Liver (tissue), 9 donors: ENCODE data around the gene SLC8A1. TPM values are rescaled to one million over a fixed set of nuclear protein-coding genes. Genes with fewer than 3 reads are reported as not detected.

Experiments
- DNase-seq: peaks from one replicate; pipeline ENCODE4 v3.0.0-alpha.2; 2017; ENCODE audit warnings: low spot score
- H3K27ac ChIP-seq, 2 donors: one replicate each; pipeline ENCODE4 v1.7.0; 2013; ENCODE audit warnings: inconsistent platforms in 2 of 2, low read length in 2 of 2, control low read depth in 1 of 2, low read depth in 1 of 2, mild to moderate bottlenecking in 1 of 2
- H3K27me3 ChIP-seq, 4 donors: one replicate each; pipeline versions ENCODE4 v1.6.1 to v1.7.0; 2013; ENCODE audit warnings: low read length in 3 of 4, inconsistent platforms in 1 of 4, mild to moderate bottlenecking in 1 of 4, moderate library complexity in 1 of 4; ENCODE audit not compliant: control insufficient read depth in 4 of 4, insufficient read depth in 4 of 4
- H3K36me3 ChIP-seq, 4 donors: one replicate each; pipeline versions ENCODE4 v1.6.1 to v1.7.0; 2013; ENCODE audit warnings: low read length in 3 of 4, mild to moderate bottlenecking in 3 of 4, low read depth in 1 of 4, moderate library complexity in 1 of 4; ENCODE audit not compliant: control insufficient read depth in 4 of 4, insufficient read depth in 3 of 4
- H3K4me1 ChIP-seq, 4 donors: one replicate each; pipeline versions ENCODE4 v1.6.1 to v1.7.0; 2013; ENCODE audit warnings: low read length in 3 of 4, mild to moderate bottlenecking in 3 of 4, moderate library complexity in 1 of 4; ENCODE audit not compliant: control insufficient read depth in 4 of 4, insufficient read depth in 4 of 4
- H3K4me3 ChIP-seq, 3 donors: one replicate each; pipeline versions ENCODE4 v1.6.1 to v1.7.0; 2013; ENCODE audit warnings: low read length in 3 of 3, control low read depth in 1 of 3, low read depth in 1 of 3, mild to moderate bottlenecking in 1 of 3
- H3K9ac ChIP-seq, 2 donors: one replicate each; pipeline ENCODE4 v1.7.0; 2013; ENCODE audit warnings: low read length in 2 of 2, mild to moderate bottlenecking in 2 of 2, moderate library complexity in 2 of 2, control low read depth in 1 of 2, low read depth in 1 of 2
- H3K9me3 ChIP-seq, 4 donors: one replicate each; pipeline versions ENCODE4 v1.6.1 to v1.7.0; 2013; ENCODE audit warnings: low read length in 3 of 4; ENCODE audit not compliant: control insufficient read depth in 4 of 4
- EGR1 ChIP-seq, 2 donors: IDR thresholded peaks; 2 replicates each; pipeline ENCODE4 v1.6.1; 2016 to 2018; ENCODE audit warnings: antibody characterized with exemption in 2 of 2, low read depth in 2 of 2
- FOXA1 ChIP-seq: IDR thresholded peaks from 2 replicates; pipeline ENCODE4 v1.6.1; 2016; ENCODE audit warnings: antibody characterized with exemption
- FOXA2 ChIP-seq: IDR thresholded peaks from 2 replicates; pipeline ENCODE4 v1.6.1; 2016; ENCODE audit warnings: antibody characterized with exemption
- GABPA ChIP-seq, 2 donors: IDR thresholded peaks in 1 of 2; conservative IDR thresholded peaks in 1 of 2; 2 replicates each; pipeline ENCODE4 v1.6.1; 2016; ENCODE audit warnings: antibody characterized with exemption in 2 of 2, mild to moderate bottlenecking in 1 of 2, moderate library complexity in 1 of 2
- HNF4A ChIP-seq, 2 donors: conservative IDR thresholded peaks; 2 replicates each; pipeline ENCODE4 v1.6.1; 2016; ENCODE audit warnings: antibody characterized with exemption in 2 of 2, mild to moderate bottlenecking in 2 of 2
- HNF4G ChIP-seq: IDR thresholded peaks from 2 replicates; pipeline ENCODE4 v1.6.1; 2016; ENCODE audit warnings: antibody characterized with exemption
- JUND ChIP-seq, 2 donors: IDR thresholded peaks; 2 replicates each; pipeline ENCODE4 v1.6.1; 2016; ENCODE audit warnings: antibody characterized with exemption in 2 of 2
- NR2F2 ChIP-seq: IDR thresholded peaks from 2 replicates; pipeline ENCODE4 v1.6.1; 2016; ENCODE audit warnings: antibody characterized with exemption
- RAD21 ChIP-seq, 2 donors: IDR thresholded peaks; 2 replicates each; pipeline ENCODE4 v1.6.1; 2016; ENCODE audit warnings: antibody characterized with exemption in 2 of 2, mild to moderate bottlenecking in 2 of 2
- RXRA ChIP-seq, 2 donors: IDR thresholded peaks; 2 replicates each; pipeline ENCODE4 v1.6.1; 2017 to 2018; ENCODE audit warnings: antibody characterized with exemption in 2 of 2, mild to moderate bottlenecking in 1 of 2
- SP1 ChIP-seq: IDR thresholded peaks from 2 replicates; pipeline ENCODE4 v1.6.1; 2018; ENCODE audit warnings: antibody characterized with exemption, mild to moderate bottlenecking
- TAF1 ChIP-seq: conservative IDR thresholded peaks from 2 replicates; pipeline ENCODE4 v1.6.1; 2016; ENCODE audit warnings: antibody characterized with exemption, mild to moderate bottlenecking
- YY1 ChIP-seq: IDR thresholded peaks from 2 replicates; pipeline ENCODE4 v1.6.1; 2016; ENCODE audit warnings: antibody characterized with exemption, mild to moderate bottlenecking
- WGBS: extraction: QIAGEN DNeasy Blood & Tissue Kit; methylation state at CpG from one replicate; pipeline ENCODE4 v1.1.7; 2013; 5-methylcytosine and 5-hydroxymethylcytosine counted together
- polyA plus RNA-seq, 2 donors: library from polyadenylated mRNA; stranded (reverse) in 1 of 2; unstranded in 1 of 2; fragments of 200-250 nt in 1 of 2; fragments of >200 nt in 1 of 2; fragmentation: Nextera tagmentation in 1 of 2; extraction: Ambion mirVana in 1 of 2; gene quantifications; one replicate each; pipeline versions ENCODE4 v1.2.1 to v1.2.3, GENCODE V29; 2013 to 2015
- total RNA-seq, 2 donors: library from RNA; depleted of rRNA; stranded (reverse); fragments of >200 nt; gene quantifications; one replicate each; pipeline ENCODE4 v1.2.3, GENCODE V29; 2014
- TF ChIP-seq, protein P1 (sequence below): IDR thresholded peaks from 2 replicates; pipeline ENCODE4 v1.6.1; 2016; ENCODE audit warnings: antibody characterized with exemption
- TF ChIP-seq, protein P2 (sequence below): IDR thresholded peaks from 2 replicates; pipeline ENCODE4 v1.6.1; 2016; ENCODE audit warnings: antibody characterized with exemption
- TF ChIP-seq, protein P3 (sequence below): fragments of 150-350 bp; IDR thresholded peaks from 2 replicates; pipeline ENCODE4 v1.5.1; 2017; ENCODE audit warnings: improper control_type of control experiment, low read depth, low read length; ENCODE audit not compliant: missing input control
- TF ChIP-seq, protein P4 (sequence below): IDR thresholded peaks from 2 replicates; pipeline ENCODE4 v1.6.1; 2016; ENCODE audit warnings: antibody characterized with exemption, mild to moderate bottlenecking
- donor health status: healthy.
- donor health status: healthy.
- donor health status: healthy.
- donor health status: healthy.
- donor health status: healthy.

SLC8A1 gene
- total and polyA plus RNA-seq, 4 donors, result 1.2 to 18.5 (median 8.2) TPM

DNA sequence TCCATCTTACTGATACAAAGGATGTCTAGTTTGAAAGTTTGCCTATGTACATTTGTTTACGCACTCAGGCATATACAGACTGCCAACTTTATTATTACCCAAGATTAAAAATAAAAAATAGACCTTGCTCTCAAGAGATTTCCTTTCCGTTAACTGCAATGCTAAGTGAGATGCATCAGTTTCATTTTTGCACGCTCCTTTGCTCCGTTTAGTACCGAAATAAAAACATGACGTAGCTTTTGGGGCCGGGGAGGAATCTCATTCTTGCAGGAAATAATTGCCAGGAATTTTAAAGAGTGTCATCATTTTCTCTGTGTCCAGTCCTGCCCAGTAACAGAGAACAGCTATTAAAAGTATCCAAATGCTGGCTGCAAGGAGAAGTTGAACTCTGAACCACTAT is 169.5 kb downstream of the SLC8A1 start:
- Histone ChIP-seq H3K4me1 (no peaks in the 10 kb centered on the region), H3K9ac (no peak overlapping the region), H3K36me3 (no peaks in the 10 kb centered on the region), H3K27me3 (no peaks in the 10 kb centered on the region), H3K9me3 (no peaks in the 10 kb centered on the region), H3K4me3 (no peak overlapping the region), H3K27ac (no peak overlapping the region)
- TF ChIP-seq GABPA (IDR thresholded peaks at IDR 0.05 in 1 of 2, conservative IDR thresholded peaks at IDR 0.05 in 1 of 2) (no peak), HNF4G (no peak), RXRA (IDR thresholded peaks at IDR 0.05) (no peak), FOXA2 (no peak), NR2F2 (no peak), EGR1 (IDR thresholded peaks at IDR 0.05; ENCODE audit: low read depth in 2 of 2) (no peak), RAD21 (IDR thresholded peaks at IDR 0.05) (no peak)
- DNase-seq, result no peak
- WGBS, result 68% methylated on average over 7 of the region's 7 CpGs

DNA sequence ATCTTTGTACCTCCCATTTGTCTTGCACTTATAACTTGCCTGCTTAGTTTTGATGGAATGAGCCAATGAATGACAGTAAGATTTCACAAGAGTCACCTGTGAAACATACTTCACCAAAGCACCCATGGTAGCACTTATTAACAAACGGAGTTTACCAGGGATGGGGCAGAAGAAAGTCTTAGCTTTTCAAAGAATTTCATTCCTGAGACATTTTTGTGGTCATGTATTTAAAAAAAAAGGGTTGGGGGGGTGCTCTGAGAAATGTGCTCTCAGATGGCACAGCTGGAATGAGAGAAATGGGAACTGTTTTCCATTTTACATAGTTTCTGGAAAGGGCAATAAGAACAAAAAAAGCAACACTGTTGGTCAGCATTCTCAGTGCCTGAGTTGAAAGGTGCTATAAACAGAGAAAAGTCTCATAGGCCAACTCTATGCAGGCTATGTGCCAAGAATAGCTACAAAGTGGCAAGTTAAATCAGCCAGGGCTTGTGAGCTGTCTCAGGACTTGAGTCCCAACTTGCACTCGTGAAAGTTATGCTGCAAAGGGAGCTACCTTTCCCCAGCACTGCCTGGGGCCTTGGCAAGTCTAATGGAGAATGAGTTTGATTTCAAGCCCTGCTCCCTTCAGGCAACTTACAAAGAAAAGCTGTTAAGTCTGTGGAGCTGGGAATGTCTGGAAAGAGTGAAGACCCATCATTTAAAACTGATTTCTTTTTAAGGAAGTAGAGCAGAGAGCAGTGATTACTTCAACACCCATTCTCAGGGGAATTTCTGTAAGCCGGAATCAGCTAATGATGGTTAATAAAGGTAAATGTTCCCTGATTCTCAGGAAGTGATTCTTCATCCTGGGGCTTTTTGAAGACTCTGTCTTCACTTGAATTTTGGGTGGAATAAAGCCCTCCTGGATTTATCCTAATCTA is 170.6 kb downstream of the SLC8A1 start:
- no peak overlapping the region for H3K9ac ChIP-seq
- H3K4me1 ChIP-seq, result no peaks in the 10 kb centered on the region
- no peak for TF ChIP-seq JUND (IDR thresholded peaks at IDR 0.05)
- TF ChIP-seq EGR1 (IDR thresholded peaks at IDR 0.05; ENCODE audit: low read depth in 2 of 2), result no peak
- TF ChIP-seq, protein P1, sequence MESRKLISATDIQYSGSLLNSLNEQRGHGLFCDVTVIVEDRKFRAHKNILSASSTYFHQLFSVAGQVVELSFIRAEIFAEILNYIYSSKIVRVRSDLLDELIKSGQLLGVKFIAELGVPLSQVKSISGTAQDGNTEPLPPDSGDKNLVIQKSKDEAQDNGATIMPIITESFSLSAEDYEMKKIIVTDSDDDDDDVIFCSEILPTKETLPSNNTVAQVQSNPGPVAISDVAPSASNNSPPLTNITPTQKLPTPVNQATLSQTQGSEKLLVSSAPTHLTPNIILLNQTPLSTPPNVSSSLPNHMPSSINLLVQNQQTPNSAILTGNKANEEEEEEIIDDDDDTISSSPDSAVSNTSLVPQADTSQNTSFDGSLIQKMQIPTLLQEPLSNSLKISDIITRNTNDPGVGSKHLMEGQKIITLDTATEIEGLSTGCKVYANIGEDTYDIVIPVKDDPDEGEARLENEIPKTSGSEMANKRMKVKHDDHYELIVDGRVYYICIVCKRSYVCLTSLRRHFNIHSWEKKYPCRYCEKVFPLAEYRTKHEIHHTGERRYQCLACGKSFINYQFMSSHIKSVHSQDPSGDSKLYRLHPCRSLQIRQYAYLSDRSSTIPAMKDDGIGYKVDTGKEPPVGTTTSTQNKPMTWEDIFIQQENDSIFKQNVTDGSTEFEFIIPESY, result no peak
- TF ChIP-seq FOXA2, result no peak
- TF ChIP-seq HNF4A (conservative IDR thresholded peaks at IDR 0.05), result no peak
- TF ChIP-seq TAF1, result no peak
- no peak for TF ChIP-seq NR2F2
- TF ChIP-seq, protein P2, sequence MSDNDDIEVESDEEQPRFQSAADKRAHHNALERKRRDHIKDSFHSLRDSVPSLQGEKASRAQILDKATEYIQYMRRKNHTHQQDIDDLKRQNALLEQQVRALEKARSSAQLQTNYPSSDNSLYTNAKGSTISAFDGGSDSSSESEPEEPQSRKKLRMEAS, result no peak
- no peak for TF ChIP-seq FOXA1
- TF ChIP-seq HNF4G, result no peak
- no peak for TF ChIP-seq GABPA (IDR thresholded peaks at IDR 0.05 in 1 of 2, conservative IDR thresholded peaks at IDR 0.05 in 1 of 2)
- TF ChIP-seq, protein P3, sequence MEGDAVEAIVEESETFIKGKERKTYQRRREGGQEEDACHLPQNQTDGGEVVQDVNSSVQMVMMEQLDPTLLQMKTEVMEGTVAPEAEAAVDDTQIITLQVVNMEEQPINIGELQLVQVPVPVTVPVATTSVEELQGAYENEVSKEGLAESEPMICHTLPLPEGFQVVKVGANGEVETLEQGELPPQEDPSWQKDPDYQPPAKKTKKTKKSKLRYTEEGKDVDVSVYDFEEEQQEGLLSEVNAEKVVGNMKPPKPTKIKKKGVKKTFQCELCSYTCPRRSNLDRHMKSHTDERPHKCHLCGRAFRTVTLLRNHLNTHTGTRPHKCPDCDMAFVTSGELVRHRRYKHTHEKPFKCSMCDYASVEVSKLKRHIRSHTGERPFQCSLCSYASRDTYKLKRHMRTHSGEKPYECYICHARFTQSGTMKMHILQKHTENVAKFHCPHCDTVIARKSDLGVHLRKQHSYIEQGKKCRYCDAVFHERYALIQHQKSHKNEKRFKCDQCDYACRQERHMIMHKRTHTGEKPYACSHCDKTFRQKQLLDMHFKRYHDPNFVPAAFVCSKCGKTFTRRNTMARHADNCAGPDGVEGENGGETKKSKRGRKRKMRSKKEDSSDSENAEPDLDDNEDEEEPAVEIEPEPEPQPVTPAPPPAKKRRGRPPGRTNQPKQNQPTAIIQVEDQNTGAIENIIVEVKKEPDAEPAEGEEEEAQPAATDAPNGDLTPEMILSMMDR, result no peak
- no peak for TF ChIP-seq RXRA (IDR thresholded peaks at IDR 0.05)
- TF ChIP-seq SP1, result no peak
- TF ChIP-seq, protein P4, sequence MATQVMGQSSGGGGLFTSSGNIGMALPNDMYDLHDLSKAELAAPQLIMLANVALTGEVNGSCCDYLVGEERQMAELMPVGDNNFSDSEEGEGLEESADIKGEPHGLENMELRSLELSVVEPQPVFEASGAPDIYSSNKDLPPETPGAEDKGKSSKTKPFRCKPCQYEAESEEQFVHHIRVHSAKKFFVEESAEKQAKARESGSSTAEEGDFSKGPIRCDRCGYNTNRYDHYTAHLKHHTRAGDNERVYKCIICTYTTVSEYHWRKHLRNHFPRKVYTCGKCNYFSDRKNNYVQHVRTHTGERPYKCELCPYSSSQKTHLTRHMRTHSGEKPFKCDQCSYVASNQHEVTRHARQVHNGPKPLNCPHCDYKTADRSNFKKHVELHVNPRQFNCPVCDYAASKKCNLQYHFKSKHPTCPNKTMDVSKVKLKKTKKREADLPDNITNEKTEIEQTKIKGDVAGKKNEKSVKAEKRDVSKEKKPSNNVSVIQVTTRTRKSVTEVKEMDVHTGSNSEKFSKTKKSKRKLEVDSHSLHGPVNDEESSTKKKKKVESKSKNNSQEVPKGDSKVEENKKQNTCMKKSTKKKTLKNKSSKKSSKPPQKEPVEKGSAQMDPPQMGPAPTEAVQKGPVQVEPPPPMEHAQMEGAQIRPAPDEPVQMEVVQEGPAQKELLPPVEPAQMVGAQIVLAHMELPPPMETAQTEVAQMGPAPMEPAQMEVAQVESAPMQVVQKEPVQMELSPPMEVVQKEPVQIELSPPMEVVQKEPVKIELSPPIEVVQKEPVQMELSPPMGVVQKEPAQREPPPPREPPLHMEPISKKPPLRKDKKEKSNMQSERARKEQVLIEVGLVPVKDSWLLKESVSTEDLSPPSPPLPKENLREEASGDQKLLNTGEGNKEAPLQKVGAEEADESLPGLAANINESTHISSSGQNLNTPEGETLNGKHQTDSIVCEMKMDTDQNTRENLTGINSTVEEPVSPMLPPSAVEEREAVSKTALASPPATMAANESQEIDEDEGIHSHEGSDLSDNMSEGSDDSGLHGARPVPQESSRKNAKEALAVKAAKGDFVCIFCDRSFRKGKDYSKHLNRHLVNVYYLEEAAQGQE, result no peak
- no peak for TF ChIP-seq RAD21 (IDR thresholded peaks at IDR 0.05)
- no peak for TF ChIP-seq YY1
- H3K27me3 ChIP-seq, result no peaks in the 10 kb centered on the region
- H3K4me3 ChIP-seq, result no peak overlapping the region
- DNase-seq, result no peak
- 48% methylated on average over 3 of the region's 3 CpGs for WGBS
- H3K27ac ChIP-seq, result no peak overlapping the region
- H3K9me3 ChIP-seq, result no peaks in the 10 kb centered on the region
- no peaks in the 10 kb centered on the region for H3K36me3 ChIP-seq
